HG03571 (cell line): ENCODE results near the gene GPR176.
"Not testable (repeated sequence)": the region's sequence is repeated elsewhere in the genome, so short reads cannot be mapped to it uniquely, and the experiment has no call there.

Source experiments
- ATAC-seq: cut with Tn5 transposase; IDR thresholded peaks from one replicate; pipeline ENCODE4 v1.9.1; 2021; ENCODE audit not compliant: unreplicated experiment

GPR176 gene

DNA sequence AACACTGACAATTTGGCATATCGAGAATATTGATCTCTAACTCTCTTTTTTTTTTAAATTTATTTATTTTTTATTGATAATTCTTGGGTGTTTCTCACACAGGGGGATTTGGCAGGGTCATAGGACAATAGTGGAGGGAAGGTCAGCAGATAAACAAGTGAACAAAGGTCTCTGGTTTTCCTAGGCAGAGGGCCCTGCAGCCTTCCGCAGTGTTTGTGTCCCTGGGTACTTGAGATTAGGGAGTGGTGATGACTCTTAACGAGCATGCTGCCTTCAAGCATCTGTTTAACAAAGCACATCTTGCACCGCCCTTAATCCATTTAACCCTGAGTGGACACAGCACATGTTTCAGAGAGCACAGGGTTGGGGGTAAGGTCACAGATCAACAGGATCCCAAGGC lies 27.0 kb downstream of the GPR176 start:
- ATAC-seq = not testable (repeated sequence)

- no peak for ATAC-seq
These were observed 27.6 kb downstream of the GPR176 start for GRCh38 chr15:39892418-39892817.

DNA sequence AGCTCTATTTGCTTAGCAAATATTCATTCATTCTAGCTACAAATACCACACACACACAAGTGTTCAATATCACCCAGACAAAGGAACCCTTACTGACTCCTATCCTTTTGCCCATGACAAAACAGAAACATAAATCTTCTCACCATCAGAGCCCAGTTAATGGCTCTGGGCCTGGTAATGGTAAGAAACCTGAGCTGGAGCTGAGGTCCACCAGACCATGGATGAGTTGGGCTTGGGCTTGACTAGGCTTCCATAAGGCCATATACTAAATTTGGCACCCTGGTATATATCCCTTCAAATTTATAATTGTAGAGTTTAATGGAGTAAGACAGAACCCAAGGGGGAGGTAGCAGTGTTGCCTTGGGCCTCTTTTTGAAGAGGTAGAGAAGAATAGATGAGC lies 29.4 kb downstream of the GPR176 start:
- ATAC-seq = no peak

DNA sequence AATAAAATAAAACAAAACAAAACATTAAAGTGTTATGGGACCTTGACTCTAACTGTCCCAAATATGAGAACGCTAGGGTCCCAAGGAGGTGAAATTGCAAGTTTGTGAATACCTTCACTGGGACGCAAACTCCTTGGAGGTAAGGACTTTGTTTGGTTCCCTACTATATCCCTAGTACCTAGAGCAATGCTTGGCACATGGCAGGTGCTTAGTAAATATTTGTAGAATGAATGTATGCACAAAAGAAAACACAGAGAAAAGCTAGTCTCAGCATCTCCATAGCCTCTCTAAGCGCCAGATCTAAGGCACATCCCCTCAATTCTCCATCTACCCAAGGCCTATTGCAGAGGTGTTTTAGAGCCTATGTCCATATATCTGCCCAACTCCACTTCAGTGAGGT lies 30.5 kb downstream of the GPR176 start:
- ATAC-seq = no peak

GRCh38 chr15:39888809-39889208 lies 31.3 kb downstream of the GPR176 start:
- ATAC-seq = no peak

DNA sequence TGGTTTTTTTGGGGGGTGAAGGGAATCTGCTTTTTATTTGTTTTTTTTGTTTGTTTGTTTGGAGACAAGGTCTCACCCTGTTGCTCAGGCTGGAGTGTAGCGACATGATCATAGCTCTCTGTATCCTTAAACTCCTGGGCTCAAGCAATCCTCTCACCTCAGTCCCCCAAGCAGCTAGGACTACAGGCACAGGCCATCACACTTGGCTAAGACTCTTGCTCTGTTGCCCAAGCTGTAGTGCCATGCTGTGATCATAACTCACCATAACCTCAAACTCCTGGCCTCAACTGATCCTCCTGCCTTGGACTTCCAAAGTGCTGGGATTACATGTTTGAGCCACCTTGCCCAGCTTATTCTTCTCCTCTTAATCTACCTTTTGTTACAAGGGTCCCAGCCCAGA lies 31.8 kb downstream of the GPR176 start:
- ATAC-seq = no peak

- ATAC-seq = no peak
These were observed 32.2 kb downstream of the GPR176 start for GRCh38 chr15:39887832-39888231.

GRCh38 chr15:39887211-39887610 lies 32.9 kb downstream of the GPR176 start:
- ATAC-seq = no peak

GRCh38 chr15:39886418-39886817 lies 33.6 kb downstream of the GPR176 start:
- ATAC-seq = no peak

GRCh38 chr15:39885099-39885777 lies 34.8 kb downstream of the GPR176 start:
- no peak for ATAC-seq

GRCh38 chr15:39884351-39884750 lies 35.7 kb downstream of the GPR176 start:
- ATAC-seq = no peak

- no peak for ATAC-seq
These were observed 37.5 kb downstream of the GPR176 start for GRCh38 chr15:39882602-39883001.

- ATAC-seq = no peak
These were observed 38.3 kb downstream of the GPR176 start for GRCh38 chr15:39881790-39882189.

DNA sequence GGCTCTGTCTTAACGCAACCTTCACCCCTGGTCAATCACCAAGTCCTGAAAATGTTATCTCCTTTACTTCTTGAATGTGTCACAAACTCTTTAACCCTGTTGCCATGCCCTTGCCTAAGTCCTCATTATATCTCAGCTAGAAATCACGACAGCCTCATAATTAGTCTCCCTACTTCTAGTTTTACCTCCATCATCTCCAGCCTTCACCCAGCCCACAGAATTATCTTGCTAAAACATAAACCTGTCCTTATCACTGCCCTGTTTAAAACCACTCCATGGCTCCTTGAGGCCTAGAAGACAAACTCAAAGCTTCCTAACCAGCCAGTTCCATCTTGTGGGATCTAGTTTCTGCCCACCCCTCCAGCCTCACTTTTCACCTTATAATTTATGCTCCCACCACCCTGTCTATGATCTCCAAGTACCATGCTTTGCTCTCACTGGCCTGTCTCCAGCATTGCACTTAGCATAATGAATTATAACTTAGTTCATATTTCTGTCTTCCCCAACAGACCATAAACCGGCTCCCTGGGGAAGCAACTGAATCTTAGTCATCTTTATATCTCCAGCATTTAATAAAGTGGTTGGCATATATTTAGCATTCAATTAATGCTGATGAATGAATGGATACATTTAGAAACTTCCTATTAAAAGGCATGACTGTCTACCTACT lies 39.2 kb downstream of the GPR176 start:
- ATAC-seq = no peak

DNA sequence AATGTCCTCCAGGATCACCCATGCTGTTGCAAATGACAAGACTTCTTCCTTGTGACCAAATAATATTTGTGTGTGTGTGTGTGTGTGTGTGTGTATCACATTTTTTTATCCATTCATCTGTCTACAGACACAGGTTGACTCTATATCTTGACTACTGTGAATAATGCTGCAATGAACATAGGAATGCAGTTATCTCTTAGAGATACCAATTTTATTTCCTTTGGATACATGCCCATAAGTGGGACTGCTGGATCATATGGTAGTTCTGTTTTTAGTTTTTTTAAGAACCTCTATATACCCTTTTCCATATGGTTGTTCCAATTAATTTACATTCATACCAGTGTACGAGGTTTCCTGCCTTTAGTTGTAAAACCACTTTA lies 41.7 kb downstream of the GPR176 start:
- ATAC-seq = no peak

- ATAC-seq = no peak
These were observed 45.0 kb downstream of the GPR176 start for GRCh38 chr15:39874890-39875549.

- ATAC-seq = no peak
These were observed 46.1 kb downstream of the GPR176 start for GRCh38 chr15:39873978-39874377.

DNA sequence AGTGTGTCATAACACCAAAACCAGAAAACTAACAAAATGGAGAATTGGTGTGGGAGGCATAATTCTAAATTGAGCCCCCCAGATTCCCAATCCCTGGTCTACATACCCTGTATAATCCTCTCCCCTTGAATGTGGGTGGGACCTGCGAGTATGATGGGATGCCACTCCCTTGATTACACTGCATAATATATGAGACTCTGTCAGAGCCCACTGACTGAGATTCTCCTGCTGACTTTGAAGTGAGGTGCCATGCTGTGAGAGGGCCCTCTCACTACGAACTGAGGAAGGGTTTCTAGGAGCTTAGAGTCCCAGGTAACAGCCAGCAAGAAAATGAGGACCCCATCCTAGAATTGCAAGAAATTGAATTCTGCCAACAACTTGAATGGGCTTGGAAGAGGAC lies 49.5 kb downstream of the GPR176 start:
- no peak for ATAC-seq

DNA sequence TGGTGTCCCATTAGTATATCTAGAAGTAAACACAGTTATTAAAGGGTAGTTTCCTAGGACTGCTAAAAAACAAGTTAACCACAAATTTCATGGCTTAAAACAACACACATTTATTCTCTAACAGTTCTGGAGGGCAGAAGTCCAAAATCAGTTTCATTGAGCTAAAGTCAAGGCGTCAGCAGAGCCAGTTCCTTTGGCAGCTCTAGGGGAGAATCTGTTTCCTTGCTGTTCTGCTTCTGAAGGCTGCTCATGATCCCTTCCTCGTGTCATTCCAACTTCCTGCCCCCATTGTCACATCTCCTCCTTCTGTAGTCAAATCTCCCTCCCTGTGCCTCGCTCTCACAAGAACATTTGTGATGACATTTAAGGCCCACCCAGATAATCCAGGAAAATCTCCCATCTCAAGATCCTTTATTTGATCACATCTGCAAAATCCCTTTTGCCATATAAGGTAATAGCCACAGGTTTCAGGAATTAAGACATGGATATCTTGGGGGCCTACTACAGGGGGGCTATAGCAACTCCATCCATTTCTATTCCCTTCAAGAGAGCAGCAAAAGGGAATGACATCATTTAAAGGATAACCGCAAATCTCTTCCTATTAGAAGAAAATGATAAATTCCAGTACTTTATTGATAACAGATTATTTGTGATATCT lies 50.1 kb downstream of the GPR176 start:
- no peak for ATAC-seq

- no peak for ATAC-seq
These were observed 50.8 kb downstream of the GPR176 start for GRCh38 chr15:39869254-39869653.

DNA sequence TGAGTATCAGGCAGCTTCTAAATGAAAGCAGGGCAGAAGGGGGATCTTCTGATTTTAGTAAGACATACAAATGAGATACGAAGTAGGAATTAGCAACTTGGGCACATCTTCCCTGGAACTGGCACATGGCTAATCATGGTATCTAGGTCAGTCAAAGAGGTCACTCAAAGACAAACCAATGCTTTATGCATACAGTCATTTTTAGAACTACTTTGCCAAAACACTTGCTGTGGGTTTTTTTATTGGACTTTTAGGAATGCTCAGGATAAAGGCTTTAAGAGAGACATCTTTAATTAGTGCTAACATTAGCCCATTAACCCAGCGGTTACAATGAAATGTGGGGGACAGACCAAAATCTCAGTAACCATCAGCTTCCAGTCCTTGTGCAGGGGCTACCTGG lies 51.7 kb downstream of the GPR176 start:
- ATAC-seq = no peak

GRCh38 chr15:39864116-39864515 lies 56.0 kb downstream of the GPR176 start:
- ATAC-seq = no peak
